Ovary (tissue), 3 donors: ENCODE measurements around the gene SCGB1D1.

Experiments
- CTCF ChIP-seq, 3 donors: fragments of 450-650 bp in 2 of 3; fragments of 200-600 bp in 1 of 3; IDR thresholded peaks; one replicate each; pipeline versions ENCODE4 v1.5.1 to v1.8.0; 2016 to 2022; ENCODE audit warnings: antibody characterized with exemption in 3 of 3, mild to moderate bottlenecking in 1 of 3
- EP300 ChIP-seq: sonication (generic); formaldehyde crosslinking; IDR thresholded peaks from one replicate; pipeline ENCODE4 v1.6.1; 2017; ENCODE audit warnings: antibody characterized with exemption
- POLR2A ChIP-seq: fragments of 450-650 bp; IDR thresholded peaks from one replicate; pipeline ENCODE4 v1.6.1; 2017; ENCODE audit warnings: antibody characterized with exemption, mild to moderate bottlenecking, moderate library complexity
- donor health status: DM: no; HTN: no; CAD: no.

- TF ChIP-seq POLR2A (no peak), CTCF (IDR thresholded peaks at IDR 0.05) (no peak), EP300 (no peak)
Measured at GRCh38 chr11:62204430-62204829, 14.4 kb downstream of the SCGB1D1 start.
